HG02588 (cell line): ENCODE measurements around the gene SEPTIN6.
A peak's percentile ranks its signal among the peaks of the same experiment; 100 is the strongest.
"Not testable (repeated sequence)": the region's sequence is repeated elsewhere in the genome, so short reads cannot be mapped to it uniquely, and the experiment has no call there.

ENCODE experiments used
- ATAC-seq: cut with Tn5 transposase; IDR thresholded peaks from one replicate; pipeline ENCODE4 v1.9.1; 2021; ENCODE audit warnings: mild to moderate bottlenecking, moderate library complexity; ENCODE audit not compliant: unreplicated experiment

The SEPTIN6 gene

DNA sequence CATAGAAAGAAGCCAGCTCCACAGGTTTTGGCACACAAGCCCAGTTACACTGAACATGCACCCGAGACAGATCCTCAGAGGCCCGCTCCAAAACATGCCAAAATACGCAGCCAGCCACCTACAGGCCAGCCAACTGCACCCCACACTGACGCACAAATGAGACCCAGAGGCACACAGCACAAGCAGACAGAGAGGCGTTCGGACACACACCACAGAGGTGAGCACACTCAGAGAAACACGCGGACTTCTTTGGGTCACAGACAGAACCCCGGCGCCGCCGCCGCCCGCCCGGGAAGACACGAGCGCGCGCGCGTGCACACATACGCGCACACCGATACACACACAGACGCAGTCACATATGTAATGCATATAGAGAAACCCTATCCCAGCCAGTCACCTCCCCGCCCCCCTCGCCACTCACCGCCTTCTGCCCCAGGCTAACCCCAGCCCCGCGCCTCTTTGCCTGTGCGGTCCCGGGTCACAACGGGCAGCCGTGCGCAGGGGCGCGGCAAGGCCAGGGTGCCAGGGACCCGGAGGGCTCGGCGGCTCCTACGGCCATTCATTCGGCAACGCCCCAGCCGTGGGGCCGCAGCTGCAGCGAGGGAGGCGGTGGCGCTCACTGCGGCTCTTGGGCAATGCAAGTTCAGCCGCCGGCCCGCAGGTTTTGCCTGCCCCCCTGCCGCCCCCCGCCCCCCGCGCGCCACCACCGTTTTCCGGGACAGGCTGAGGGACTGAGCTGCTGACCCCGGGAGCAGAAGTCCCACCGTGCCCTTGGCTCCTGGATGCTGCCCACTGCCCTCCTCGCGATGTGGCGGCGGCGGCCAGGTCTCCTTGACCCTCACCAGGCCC lies 553 bp downstream of the SEPTIN6 start:
- ATAC-seq, result no peak

DNA sequence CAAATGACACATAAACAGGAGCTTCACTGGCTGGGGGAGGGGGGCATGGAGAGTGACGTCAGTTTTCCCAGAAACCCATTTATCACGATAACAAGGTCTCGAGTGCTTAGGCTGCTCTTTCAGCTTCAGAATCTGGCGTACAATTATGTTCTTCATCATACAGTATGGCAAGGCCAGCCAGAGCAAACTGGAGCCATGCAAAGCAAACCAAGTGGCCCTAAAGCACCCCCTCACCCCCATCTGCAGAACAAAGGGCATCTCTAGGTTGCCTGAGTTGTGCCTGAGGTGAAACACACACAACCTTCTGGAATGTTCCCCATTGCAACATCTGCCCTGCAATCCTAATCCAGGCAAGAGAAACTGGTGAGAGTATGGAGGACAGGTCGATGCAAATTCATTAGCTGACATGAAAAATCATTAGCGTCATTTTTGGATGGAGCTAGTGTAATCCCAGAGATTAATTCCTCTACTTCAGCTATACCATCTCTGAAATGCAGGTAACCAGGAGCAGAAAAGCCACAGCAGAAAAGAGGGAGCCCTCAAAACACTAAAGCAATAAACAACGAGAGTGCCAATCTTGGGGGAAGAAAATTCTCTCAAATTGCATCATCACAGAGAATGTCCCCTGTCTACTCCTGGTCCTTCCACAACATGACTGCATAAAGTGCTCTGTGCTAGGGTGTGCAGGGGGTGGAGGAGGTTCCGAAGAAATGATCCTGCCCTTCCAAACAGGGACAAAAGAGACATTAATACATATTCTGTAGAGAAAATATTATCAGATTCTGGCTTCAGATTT lies 1.8 kb downstream of the SEPTIN6 start:
- ATAC-seq, result no peak

DNA sequence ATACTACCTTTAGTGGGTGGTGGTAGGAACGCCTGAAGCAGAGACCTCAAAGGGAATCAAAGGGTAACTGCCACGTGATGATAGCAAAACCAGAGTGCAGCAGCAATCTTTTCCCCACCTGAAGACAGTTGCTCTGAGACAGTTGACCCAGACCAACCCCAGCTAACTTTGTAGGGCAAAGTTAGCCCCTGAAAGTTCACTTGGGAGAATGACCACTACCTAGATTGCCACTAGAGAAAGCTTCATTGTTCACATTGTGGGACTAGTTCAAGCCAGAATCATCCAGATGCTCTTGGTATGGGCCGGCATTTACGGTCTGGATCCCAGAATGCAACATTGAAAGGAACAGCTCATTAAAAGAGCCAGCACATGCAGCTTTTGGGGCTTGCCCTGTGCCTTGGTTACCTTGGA lies 4.1 kb downstream of the SEPTIN6 start:
- ATAC-seq, result no peak

DNA sequence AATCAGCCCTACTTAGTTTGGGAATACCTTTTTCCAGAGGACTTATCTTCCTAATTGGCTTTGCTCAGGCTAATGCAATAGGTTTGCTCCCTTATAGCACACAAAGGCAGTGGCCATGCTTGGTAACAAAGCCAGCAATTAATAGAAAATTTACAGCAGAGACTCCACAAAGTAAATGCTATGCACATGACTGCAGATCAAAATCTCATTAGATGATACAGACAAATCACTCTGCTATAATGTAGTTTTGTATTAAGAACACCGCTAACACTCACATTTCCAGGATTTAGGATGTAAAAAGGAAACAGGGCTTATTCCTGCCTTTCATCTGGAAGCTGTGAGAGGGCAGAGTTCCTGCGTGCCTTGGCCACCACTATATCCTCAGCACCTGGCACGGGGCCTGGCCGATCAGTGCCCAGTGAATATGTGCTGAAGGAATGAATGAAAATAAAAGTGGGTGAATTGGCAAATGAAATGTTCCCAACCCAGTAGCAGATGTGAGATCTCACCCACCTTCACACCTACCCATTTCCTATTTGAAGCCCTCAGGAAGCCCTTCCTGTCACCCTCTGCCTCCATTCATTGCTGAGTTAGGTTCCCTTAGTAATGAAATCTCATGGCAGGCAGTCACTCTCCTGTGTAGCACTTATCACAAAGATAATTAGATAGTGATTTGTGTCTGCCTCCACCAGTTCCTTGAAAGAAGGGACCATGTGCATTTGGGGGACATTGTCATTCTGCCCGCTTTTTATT lies 5.1 kb downstream of the SEPTIN6 start:
- no peak for ATAC-seq

DNA sequence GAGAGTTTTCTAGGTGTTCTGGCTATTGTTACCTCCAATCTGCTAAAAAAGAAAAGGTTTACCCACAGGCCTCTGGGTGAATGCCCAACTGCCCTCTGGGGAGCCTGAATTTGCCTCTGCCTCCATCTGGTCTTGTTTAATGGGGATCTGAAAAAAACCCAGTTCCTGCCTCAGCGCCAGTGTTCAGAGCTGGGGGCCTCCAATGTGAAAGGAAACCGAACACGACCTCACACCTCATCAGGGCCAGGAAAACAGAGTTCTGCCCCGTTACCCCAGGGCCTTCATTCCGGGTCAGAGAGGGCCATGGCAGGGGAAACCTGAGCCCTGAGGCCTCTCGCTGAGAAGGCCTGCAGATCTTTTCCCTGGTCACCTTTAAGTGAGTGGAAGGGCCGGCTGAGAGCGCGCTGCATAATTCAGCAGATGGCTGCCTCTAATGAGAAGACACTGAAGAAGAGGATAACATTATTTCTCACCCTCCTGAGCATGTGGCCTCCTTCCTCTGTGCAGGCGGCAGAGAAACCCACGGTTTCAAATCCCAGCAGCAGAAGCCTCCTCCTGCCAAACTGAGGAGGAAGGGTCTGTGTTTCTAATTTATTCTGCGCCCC lies 6.8 kb downstream of the SEPTIN6 start:
- peak; percentile 42 for ATAC-seq

DNA sequence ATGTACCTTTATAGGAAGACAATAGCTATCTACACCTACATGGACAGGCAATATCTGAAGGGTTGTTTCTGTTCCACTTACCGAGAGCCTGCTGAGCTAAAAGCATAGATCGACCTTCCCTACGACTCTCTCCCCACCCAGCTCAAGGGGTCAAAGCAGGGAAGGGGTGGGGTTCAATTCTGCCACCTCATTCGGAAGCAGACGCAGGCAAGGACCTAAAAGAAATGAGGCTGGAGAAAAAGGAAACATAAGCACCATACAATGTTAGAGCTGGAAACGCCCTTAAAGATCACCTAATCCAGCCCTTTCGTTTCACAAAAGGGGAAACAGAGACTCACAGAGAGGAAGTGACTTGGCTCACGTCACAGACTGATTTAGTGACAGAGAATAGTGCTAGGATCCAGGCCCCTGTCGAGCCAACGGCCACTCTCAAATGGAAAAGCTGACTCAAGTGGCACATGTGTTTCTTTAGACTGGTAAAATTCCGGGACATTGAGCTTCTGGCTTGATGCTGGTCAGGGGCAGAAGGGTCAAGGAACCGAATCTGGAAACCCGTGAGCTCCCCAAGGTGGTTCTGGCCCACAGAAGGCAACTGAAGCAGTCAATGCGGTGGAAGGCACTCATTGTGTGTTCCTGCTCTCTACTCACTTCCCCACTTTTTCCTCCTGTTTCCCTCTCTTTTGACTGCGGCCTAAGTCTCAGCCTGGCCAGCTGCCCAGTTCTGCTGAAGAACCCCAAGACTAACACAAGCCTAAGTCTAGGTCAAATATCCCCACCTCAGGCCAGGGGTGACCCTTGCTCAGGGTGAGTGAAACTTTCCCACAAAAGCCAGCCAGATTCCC lies 7.5 kb downstream of the SEPTIN6 start:
- ATAC-seq, result peak; percentile 43

DNA sequence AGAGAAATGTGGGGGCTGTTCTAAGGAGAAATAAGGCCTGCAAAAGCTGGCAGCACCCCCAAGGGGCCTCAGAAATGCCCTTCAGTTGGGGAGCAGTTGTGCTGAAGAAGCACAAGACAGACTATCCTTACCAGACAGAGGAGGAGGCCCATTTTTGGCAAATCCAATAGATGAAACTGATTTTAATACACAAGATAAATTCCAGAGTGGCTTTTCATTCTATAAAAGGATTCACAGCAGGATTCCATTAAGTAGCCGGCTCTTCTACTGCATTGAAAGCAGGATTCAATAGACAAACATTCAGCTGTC lies 8.1 kb downstream of the SEPTIN6 start:
- ATAC-seq, result no peak

DNA sequence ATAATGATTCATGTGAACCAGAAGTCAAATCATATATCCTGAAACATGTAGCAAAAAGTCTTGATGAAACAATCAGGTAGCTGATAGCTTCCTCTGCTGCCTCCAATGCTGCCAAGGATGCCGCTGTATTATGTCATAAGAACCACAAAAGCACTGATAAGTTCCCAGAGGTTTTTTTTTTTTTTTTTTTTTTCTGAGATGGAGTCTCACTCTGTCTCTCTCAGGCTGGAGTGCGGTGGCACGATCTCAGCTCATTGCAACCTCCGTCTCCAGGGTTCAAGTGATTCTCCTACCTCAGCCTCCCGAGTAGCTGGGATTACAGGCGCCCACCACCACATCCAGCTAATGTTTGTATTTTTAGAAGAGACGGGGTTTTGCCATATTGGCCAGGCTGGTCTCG lies 8.7 kb downstream of the SEPTIN6 start:
- ATAC-seq, result not testable (repeated sequence)

DNA sequence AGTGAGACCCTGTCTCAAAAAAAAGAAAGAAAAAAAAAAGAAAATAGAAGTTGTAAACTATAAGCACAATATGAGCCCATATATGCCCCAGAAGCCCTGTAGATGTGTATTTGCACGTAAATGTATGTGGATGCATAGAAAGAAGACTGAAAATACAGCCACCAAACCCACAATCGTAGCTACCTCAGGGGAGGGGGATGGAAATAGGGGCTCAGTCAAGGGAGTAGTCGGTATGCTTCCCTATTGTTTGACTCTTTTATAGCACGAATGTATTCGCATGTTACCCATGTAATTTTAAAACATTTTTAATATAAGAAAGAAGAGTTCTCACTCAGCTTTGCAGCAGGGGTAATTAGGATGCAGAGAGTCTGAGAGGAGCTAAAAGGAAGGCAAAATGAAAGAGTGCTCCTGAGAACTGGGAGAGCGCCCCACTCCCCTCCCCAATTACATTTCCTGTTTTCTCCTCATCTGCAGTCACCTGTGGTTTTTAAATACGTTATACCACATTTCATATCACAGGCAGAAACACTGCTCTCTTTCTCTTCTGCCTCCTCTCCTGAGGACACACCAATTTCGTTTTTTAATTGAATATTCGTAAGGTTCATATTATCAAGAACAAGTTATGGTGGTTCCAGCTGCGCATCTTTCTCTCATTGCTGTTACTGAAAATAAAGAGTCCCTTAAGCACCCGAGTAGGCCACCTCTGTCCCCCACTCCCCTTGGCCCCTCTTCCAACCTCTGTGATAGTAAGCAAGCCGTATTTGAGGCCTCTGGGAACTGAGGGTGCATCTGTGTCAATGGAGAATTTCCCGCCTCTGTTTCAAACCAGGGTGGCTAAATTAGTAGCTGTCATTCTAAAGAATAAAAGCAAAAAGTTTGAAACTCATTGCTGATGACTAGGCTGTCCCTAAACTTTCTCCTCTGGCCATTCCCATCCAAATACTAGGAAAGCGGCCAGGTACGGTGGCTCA lies 10.7 kb downstream of the SEPTIN6 start:
- ATAC-seq, result no peak

DNA sequence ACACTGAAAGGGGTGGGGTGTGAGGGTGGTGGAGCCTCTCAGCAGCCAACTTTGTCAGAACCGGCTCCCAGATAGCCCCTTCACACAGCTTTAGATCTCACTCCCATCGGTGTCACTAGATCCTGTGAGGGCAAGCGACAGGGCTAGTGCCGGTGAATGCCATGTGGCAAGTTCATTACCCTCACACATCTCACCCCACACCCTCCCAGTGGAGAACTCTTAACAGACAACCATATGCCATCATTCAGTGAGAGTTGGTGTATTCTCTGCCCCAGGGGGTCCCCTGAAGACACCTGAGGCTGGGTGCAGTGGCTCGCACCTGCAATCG lies 15.3 kb downstream of the SEPTIN6 start:
- no peak for ATAC-seq

DNA sequence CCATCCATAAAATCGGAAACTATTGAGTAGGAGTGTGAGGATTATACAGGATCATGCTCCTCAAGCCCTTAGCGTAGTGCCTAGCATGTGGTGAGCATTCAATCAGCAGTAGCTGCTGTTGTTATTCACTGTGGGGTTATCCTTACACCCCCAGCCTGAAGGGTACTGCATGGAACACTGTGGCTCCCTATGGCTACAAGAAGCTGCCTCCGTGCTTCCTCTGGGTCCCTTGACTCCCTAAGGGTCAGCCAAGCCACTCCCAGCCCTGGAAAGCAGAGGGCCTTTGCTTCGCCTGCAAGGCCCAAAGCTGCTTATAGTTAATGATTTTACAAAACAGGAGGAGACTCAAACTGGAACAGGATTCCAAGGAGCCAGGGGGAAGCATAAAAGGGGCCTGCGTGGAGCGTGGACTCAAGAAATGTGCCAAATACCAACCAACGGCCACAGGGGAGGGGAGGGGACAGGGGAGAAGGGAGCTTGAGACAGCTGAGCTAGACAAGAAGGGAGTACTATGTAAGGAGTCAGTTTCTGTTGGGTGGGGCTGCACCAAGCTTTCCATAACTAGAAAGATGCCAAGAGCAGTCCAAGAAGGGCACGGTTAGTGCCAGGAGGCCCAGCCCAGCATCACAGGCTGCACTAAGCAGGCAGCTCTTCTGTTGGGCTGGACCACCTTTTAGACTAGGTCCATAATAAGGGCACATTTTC lies 15.9 kb downstream of the SEPTIN6 start:
- ATAC-seq, result no peak

DNA sequence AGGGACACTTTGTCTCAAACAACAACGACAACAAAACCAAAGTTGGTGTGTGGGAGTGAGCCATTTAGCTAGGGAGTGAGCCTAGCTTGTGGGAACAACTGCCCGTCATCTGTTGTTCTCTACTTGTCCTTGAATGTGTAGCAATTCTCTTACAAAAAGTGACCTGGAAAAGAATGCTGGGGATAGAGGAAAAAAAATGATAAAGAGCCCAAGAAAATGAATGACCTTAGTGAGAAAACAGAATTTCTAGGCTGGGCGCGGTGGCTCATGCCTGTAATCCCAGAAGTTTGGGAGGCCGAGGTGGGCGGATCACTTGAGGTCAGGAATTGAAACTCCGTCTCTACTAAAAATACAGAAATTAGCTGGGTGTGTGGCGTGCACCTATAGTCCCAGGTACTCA lies 19.6 kb downstream of the SEPTIN6 start:
- ATAC-seq, result no peak

DNA sequence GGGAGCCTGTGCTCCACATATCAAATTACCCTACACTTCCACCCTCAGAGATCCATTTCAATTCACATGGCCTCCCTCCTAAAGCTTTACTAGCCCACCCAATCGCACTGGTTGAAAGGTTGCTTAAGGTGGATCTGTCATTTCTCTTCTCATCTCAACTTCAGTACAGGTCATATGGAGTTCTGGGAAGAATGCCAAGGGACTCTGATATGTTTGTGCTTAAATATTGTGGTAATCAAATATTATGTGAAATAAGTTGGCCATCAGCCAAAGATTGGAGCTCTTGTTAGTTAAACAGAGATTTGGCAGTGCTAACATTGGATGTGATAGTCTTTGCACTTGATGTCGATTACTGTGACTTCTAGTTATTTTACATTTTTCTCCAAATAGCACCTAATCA lies 20.5 kb downstream of the SEPTIN6 start:
- ATAC-seq, result no peak

DNA sequence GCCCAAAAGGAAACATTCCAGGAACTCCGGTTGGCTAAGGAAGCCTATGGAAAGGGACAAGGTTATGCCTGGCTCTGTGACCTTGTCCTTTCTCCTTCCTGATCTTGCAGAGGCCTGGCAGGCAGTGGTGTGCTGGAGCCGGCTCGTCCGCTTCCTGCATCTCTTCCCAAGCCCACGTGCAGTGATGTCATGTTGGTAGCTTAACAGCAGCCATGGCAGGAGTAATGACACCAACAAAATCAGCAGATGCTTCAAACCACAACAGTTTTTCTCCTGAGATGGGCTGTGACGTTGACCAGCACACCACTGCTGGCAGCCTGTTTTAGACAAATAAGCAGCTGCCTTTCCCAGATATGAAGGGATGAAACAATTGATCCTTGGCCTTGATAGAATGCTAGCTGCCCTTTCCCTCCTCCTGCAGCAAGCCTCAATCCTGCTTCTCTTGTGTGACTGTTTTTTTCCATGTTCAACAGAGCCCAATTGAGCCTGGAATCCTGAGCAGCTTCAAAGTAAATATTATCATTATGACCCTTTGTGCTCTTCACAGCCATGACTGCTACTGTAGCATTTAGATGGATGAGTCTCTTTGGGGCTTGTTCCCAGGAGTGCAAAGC lies 23.4 kb downstream of the SEPTIN6 start:
- no peak for ATAC-seq

DNA sequence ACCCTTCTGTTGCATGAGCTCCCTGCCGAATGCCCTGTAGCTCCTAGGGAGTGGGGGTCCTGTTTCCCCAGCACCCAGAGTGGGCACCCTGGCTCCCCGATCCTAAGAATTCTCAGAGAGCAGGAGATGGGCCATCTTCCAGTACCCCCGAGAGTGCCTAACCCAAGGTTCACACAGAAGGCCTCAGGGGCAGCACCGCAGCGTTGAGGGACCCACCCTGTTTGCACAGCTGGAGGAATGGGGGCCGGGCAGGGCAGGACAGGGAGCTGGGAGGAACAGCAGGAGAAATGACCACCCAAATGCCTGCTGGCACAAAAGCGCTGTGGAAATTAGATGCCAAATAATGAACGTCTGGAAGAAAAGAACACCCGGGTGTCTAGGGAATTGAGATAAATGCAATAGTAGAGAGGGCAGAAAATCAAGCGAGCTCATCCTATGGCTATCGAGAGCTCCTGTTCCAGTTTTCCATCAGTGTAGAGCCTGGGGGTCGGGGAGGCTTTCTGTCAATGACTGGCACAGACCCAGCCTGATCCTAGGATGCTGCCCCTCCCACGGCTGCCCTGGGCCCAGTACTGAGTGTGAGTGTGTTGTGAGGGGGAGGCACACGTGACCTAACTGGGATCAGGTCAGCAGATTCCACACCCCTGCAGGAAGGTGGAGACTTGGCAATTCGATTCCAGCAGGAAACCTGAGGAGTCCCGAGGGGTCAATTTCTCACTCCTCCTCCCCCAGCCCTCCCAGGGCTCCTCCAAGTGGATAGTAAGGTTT lies 25.7 kb downstream of the SEPTIN6 start:
- no peak for ATAC-seq

DNA sequence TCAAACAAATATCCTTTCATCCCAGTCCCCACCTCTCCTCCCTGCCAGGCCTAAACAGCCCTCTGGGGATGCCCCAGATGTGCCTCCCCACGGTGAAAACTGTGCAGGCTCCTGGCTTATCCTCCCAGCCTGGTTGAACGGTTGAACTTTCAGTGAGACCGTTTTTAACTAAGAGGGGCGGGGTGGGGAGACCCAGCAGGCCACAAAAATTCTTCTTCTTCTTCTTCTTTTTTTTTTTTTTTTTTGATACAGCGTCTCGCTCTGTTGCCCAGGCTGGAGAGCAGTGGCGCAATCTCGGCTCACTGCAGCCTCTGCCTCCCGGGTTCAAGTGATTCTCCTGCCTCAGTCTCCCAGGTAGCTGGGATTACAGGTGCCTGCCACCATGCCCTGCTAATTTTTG lies 28.1 kb downstream of the SEPTIN6 start:
- not testable (repeated sequence) for ATAC-seq

DNA sequence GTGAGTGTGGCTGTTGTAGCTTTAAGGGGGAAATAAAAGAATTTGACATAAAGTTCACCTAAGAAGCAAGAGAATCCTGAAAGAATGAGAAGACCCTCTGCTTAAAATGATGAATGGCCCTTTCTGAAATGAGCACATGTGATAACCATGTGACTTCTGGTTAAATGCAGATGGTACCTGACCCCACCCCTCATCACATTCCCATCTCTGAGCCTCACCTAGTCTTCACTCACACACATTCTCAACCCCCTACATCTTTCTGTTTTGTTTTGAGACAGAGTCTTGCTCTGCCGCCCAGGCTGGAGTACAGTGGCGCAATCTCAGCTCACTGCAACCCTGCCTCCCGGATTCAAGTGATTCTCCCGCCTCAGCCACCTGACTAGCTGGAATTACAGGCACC lies 31.5 kb downstream of the SEPTIN6 start:
- no peak for ATAC-seq

DNA sequence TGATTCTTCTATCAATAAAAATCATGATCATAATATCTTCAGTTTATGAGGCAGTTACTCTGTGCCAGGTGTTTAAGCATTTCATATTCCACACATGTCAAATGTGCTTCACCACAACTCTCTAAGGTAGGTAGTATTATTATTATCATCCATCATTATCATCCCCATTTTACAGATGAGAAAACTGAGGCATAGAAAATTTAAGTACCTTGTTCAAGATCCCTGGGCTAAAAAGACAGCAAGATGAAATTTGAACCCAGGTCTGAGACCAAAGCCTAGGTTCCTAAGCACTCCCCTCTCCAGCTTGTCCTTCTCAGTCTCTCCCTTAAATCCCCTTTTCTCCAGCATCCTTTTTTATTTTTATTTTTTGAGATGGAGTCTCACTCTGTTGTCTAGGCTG lies 33.4 kb downstream of the SEPTIN6 start:
- no peak for ATAC-seq
